Liver (tissue), 3 donors: ENCODE results near the gene MAGI1.

Experiments
- ATF3 ChIP-seq: IDR thresholded peaks from 2 replicates; pipeline ENCODE4 v1.6.1; 2016; ENCODE audit warnings: antibody characterized with exemption
- CTCF ChIP-seq: fragments of 150-350 bp; IDR thresholded peaks from 2 replicates; pipeline ENCODE4 v1.5.1; 2017; ENCODE audit warnings: improper control_type of control experiment, low read depth, low read length; ENCODE audit not compliant: missing input control
- EGR1 ChIP-seq, 2 donors: IDR thresholded peaks; 2 replicates each; pipeline ENCODE4 v1.6.1; 2016 to 2018; ENCODE audit warnings: antibody characterized with exemption in 2 of 2, low read depth in 2 of 2
- FOXA1 ChIP-seq: IDR thresholded peaks from 2 replicates; pipeline ENCODE4 v1.6.1; 2016; ENCODE audit warnings: antibody characterized with exemption
- GABPA ChIP-seq, 2 donors: IDR thresholded peaks in 1 of 2; conservative IDR thresholded peaks in 1 of 2; 2 replicates each; pipeline ENCODE4 v1.6.1; 2016; ENCODE audit warnings: antibody characterized with exemption in 2 of 2, mild to moderate bottlenecking in 1 of 2, moderate library complexity in 1 of 2
- HNF4G ChIP-seq: IDR thresholded peaks from 2 replicates; pipeline ENCODE4 v1.6.1; 2016; ENCODE audit warnings: antibody characterized with exemption
- JUND ChIP-seq, 2 donors: IDR thresholded peaks; 2 replicates each; pipeline ENCODE4 v1.6.1; 2016; ENCODE audit warnings: antibody characterized with exemption in 2 of 2
- MAX ChIP-seq: IDR thresholded peaks from 2 replicates; pipeline ENCODE4 v1.6.1; 2016; ENCODE audit warnings: antibody characterized with exemption
- RAD21 ChIP-seq, 2 donors: IDR thresholded peaks; 2 replicates each; pipeline ENCODE4 v1.6.1; 2016; ENCODE audit warnings: antibody characterized with exemption in 2 of 2, mild to moderate bottlenecking in 2 of 2
- REST ChIP-seq: IDR thresholded peaks from 2 replicates; pipeline ENCODE4 v1.6.1; 2016; ENCODE audit warnings: antibody characterized with exemption, mild to moderate bottlenecking
- RXRA ChIP-seq, 2 donors: IDR thresholded peaks; 2 replicates each; pipeline ENCODE4 v1.6.1; 2017 to 2018; ENCODE audit warnings: antibody characterized with exemption in 2 of 2, mild to moderate bottlenecking in 1 of 2
- TAF1 ChIP-seq: conservative IDR thresholded peaks from 2 replicates; pipeline ENCODE4 v1.6.1; 2016; ENCODE audit warnings: antibody characterized with exemption, mild to moderate bottlenecking
- YY1 ChIP-seq: IDR thresholded peaks from 2 replicates; pipeline ENCODE4 v1.6.1; 2016; ENCODE audit warnings: antibody characterized with exemption, mild to moderate bottlenecking
- ZBTB33 ChIP-seq: IDR thresholded peaks from 2 replicates; pipeline ENCODE4 v1.6.1; 2016; ENCODE audit warnings: antibody characterized with exemption
- donor health status: healthy.
- donor health status: healthy.

- peak; percentile 60 to 70 for TF ChIP-seq RAD21 (IDR thresholded peaks at IDR 0.05)
- peak; percentile 93 for TF ChIP-seq YY1
- TF ChIP-seq CTCF, result no peak
- TF ChIP-seq FOXA1, result no peak
- TF ChIP-seq REST, result peak; percentile 39
- peak; percentile 55 for TF ChIP-seq MAX
- TF ChIP-seq HNF4G, result peak; percentile 49
- TF ChIP-seq TAF1, result no peak
- TF ChIP-seq GABPA (IDR thresholded peaks at IDR 0.05 in 1 of 2, conservative IDR thresholded peaks at IDR 0.05 in 1 of 2), result no peak
- peak; percentile 40 for TF ChIP-seq ATF3
- TF ChIP-seq EGR1 (IDR thresholded peaks at IDR 0.05; ENCODE audit: low read depth in 2 of 2), result peak in 1 of 2 donors; percentile 42
- peak; percentile 89 to 90 for TF ChIP-seq RXRA (IDR thresholded peaks at IDR 0.05)
- TF ChIP-seq ZBTB33, result peak; percentile 53
- TF ChIP-seq JUND (IDR thresholded peaks at IDR 0.05), result peak; percentile 55 to 79
Observed at GRCh38 chr3:65729555-65729954, 309.2 kb downstream of the MAGI1 start.
